IMR-90 (cell line): ENCODE measurements around the gene PPP1R9A. TPM values are rescaled to one million over a fixed set of nuclear protein-coding genes. Genes with fewer than 3 reads are reported as not detected.

Experiments
- ATAC-seq: fragments of 200-7000 bp; cut with Tn5 transposase; 2 replicates; pipeline ENCODE4 v1.9.1; 2020; ENCODE audit warnings: low read depth, mild to moderate bottlenecking, moderate library complexity
- BruUV-seq: library from RNA; stranded (reverse); fragments of 400-500 nt; replicated peaks from 2 replicates; lab custom pipeline; 2021; lab: Mats Ljungman, UMichigan
- CTCF ChIA-PET: fragments of 300-600 bp; formaldehyde crosslinking; extraction: SDS; loops from one replicate; lab custom pipeline; 2021; ENCODE audit warnings: antibody characterized with exemption; lab: Yijun Ruan, JAX
- POLR2A ChIA-PET: fragments of 300-600 bp; sonication (Branson Sonifier 250); formaldehyde crosslinking; loops from one replicate; lab custom pipeline; 2022; ENCODE audit warnings: antibody characterized with exemption; ENCODE audit not compliant: unreplicated experiment; lab: Charles Lee
- DNase-seq: peaks from one replicate; pipeline ENCODE4 v3.0.0; 2013
- H2AFZ ChIP-seq: replicated peaks from 2 replicates; pipeline ENCODE3; 2013; ENCODE audit warnings: low read length, mild to moderate bottlenecking; ENCODE audit not compliant: poor library complexity
- H2AK5ac ChIP-seq: 2 replicates; pipeline ENCODE4 v1.6.1; 2013; ENCODE audit warnings: low read depth, low read length, inconsistent platforms
- H2AK9ac ChIP-seq: replicated peaks from 2 replicates; pipeline ENCODE3; 2013; ENCODE audit warnings: mild to moderate bottlenecking, low read depth, low read length, moderate library complexity; ENCODE audit not compliant: poor library complexity
- H2BK120ac ChIP-seq: 2 replicates; pipeline ENCODE4 v1.6.1; 2013; ENCODE audit warnings: low read depth, low read length, inconsistent platforms
- H2BK15ac ChIP-seq: 3 replicates; pipeline ENCODE4 v1.6.1; 2013; ENCODE audit warnings: low read depth, low read length, inconsistent platforms
- H2BK20ac ChIP-seq: 2 replicates; pipeline ENCODE4 v1.6.1; 2013; ENCODE audit warnings: low read depth, mild to moderate bottlenecking, inconsistent platforms, low read length, moderate library complexity
- H2BK5ac ChIP-seq: 2 replicates; pipeline ENCODE4 v1.6.1; 2013; ENCODE audit warnings: mild to moderate bottlenecking, low read depth, low read length, inconsistent platforms; ENCODE audit not compliant: poor library complexity, severe bottlenecking
- H3K14ac ChIP-seq: replicated peaks from 2 replicates; pipeline ENCODE4 v1.6.1; 2013; ENCODE audit warnings: low read depth, low read length, inconsistent platforms
- H3K18ac ChIP-seq: 2 replicates; pipeline ENCODE4 v1.6.1; 2013; ENCODE audit warnings: low read depth, low read length, control low read depth
- H3K23ac ChIP-seq: 2 replicates; pipeline ENCODE4 v1.6.1; 2013; ENCODE audit warnings: low read depth, low read length, inconsistent platforms
- H3K27ac ChIP-seq: 2 replicates; pipeline ENCODE4 v1.5.1; 2013; ENCODE audit warnings: mild to moderate bottlenecking, control low read depth, low read length; ENCODE audit not compliant: insufficient read depth
- H3K27me3 ChIP-seq: 2 replicates; pipeline ENCODE4 v1.6.1; 2013; ENCODE audit warnings: low read length; ENCODE audit not compliant: control insufficient read depth, insufficient read depth
- H3K36me3 ChIP-seq: 2 replicates; pipeline ENCODE4 v1.6.1; 2013; ENCODE audit warnings: low read length, mixed read lengths; ENCODE audit not compliant: control insufficient read depth, insufficient read depth
- H3K4ac ChIP-seq: 2 replicates; pipeline ENCODE4 v1.6.1; 2013; ENCODE audit warnings: low read depth, low read length, inconsistent platforms
- H3K4me1 ChIP-seq: 2 replicates; pipeline ENCODE4 v1.6.1; 2013; ENCODE audit warnings: low read length, mixed read lengths; ENCODE audit not compliant: control insufficient read depth, insufficient read depth
- H3K4me2 ChIP-seq: 2 replicates; pipeline ENCODE4 v1.6.1; 2013; ENCODE audit warnings: low read depth, mild to moderate bottlenecking, control low read depth, low read length, moderate library complexity
- H3K4me3 ChIP-seq: 2 replicates; pipeline ENCODE4 v1.5.1; 2013; ENCODE audit warnings: low read depth, mild to moderate bottlenecking, control low read depth, low read length, moderate library complexity; ENCODE audit not compliant: insufficient read depth
- H3K56ac ChIP-seq: 2 replicates; pipeline ENCODE4 v1.6.1; 2013; ENCODE audit warnings: low read length, inconsistent platforms; ENCODE audit not compliant: insufficient read depth; ENCODE audit errors: extremely low read depth
- H3K79me1 ChIP-seq, 2 experiments: 2 replicates each; pipeline ENCODE4 v1.6.1; 2013; ENCODE audit warnings: low read length in 2 of 2, inconsistent platforms in 1 of 2, low read depth in 1 of 2
- H3K9ac ChIP-seq: 2 replicates; pipeline ENCODE4 v1.6.1; 2013; ENCODE audit warnings: low read depth, low read length, control low read depth
- H3K9me1 ChIP-seq: 2 replicates; pipeline ENCODE4 v1.6.1; 2013; ENCODE audit warnings: low read length, inconsistent platforms; ENCODE audit not compliant: insufficient read depth
- H3K9me3 ChIP-seq: 2 replicates; pipeline ENCODE4 v1.6.1; 2013; ENCODE audit warnings: low read length; ENCODE audit not compliant: control insufficient read depth, insufficient read depth
- H4K20me1 ChIP-seq: 2 replicates; pipeline ENCODE4 v1.6.1; 2013; ENCODE audit warnings: low read length, inconsistent platforms; ENCODE audit not compliant: insufficient read depth
- H4K5ac ChIP-seq: 2 replicates; pipeline ENCODE4 v1.6.1; 2013; ENCODE audit warnings: mild to moderate bottlenecking, low read depth, low read length, control low read depth
- H4K8ac ChIP-seq, 2 experiments: 2 replicates each; pipeline ENCODE4 v1.6.1; 2013; ENCODE audit warnings: low read depth in 2 of 2, low read length in 2 of 2, control low read depth in 1 of 2, inconsistent platforms in 1 of 2
- H4K91ac ChIP-seq: 2 replicates; pipeline ENCODE4 v1.6.1; 2013; ENCODE audit warnings: low read depth, low read length, inconsistent platforms; ENCODE audit not compliant: insufficient read depth
- BHLHE40 ChIP-seq: fragments of 150-350 bp; IDR thresholded peaks from 2 replicates; pipeline ENCODE4 v1.6.1; 2016; ENCODE audit warnings: mild to moderate bottlenecking, low read depth, low read length
- CEBPB ChIP-seq: IDR thresholded peaks from 2 replicates; pipeline ENCODE4 v1.6.1; 2012; ENCODE audit warnings: low read depth, low read length, improper control_type of control experiment
- CHD1 ChIP-seq: IDR thresholded peaks from 2 replicates; pipeline ENCODE4 v1.6.1; 2012; ENCODE audit warnings: low read depth, low read length, improper control_type of control experiment
- CTCF ChIP-seq: conservative IDR thresholded peaks from 2 replicates; pipeline ENCODE4 v1.5.1; 2012; ENCODE audit warnings: mild to moderate bottlenecking, low read depth, low read length, improper control_type of control experiment
- ELK1 ChIP-seq: fragments of 150-350 bp; IDR thresholded peaks from 2 replicates; pipeline ENCODE4 v1.6.1; 2016; ENCODE audit warnings: low read depth, mild to moderate bottlenecking, low read length, moderate library complexity, borderline replicate concordance
- FOS ChIP-seq: fragments of 150-350 bp; IDR thresholded peaks from 2 replicates; pipeline ENCODE4 v1.6.1; 2016; ENCODE audit warnings: low read depth, low read length
- MAFK ChIP-seq: IDR thresholded peaks from 2 replicates; pipeline ENCODE4 v1.6.1; 2012; ENCODE audit warnings: low read depth, low read length, improper control_type of control experiment
- MAZ ChIP-seq: IDR thresholded peaks from 2 replicates; pipeline ENCODE4 v1.6.1; 2012; ENCODE audit warnings: low read depth, mild to moderate bottlenecking, low read length, improper control_type of control experiment, moderate library complexity, borderline replicate concordance
- MXI1 ChIP-seq: IDR thresholded peaks from 2 replicates; pipeline ENCODE4 v1.6.1; 2012; ENCODE audit warnings: low read depth, mild to moderate bottlenecking, low read length, moderate library complexity, borderline replicate concordance
- NFE2L2 ChIP-seq: fragments of 150-350 bp; IDR thresholded peaks from 2 replicates; pipeline ENCODE4 v1.6.1; 2016; ENCODE audit warnings: low read depth, mild to moderate bottlenecking, low read length
- POLR2A ChIP-seq: IDR thresholded peaks from 2 replicates; pipeline ENCODE4 v1.6.1; 2012; ENCODE audit warnings: mild to moderate bottlenecking, low read depth, low read length
- RAD21 ChIP-seq: IDR thresholded peaks from 2 replicates; pipeline ENCODE4 v1.6.1; 2012; ENCODE audit warnings: low read length, improper control_type of control experiment
- RCOR1 ChIP-seq: IDR thresholded peaks from 2 replicates; pipeline ENCODE4 v1.6.1; 2012; ENCODE audit warnings: mild to moderate bottlenecking, low read length, improper control_type of control experiment; ENCODE audit not compliant: insufficient replicate concordance
- RFX5 ChIP-seq: IDR thresholded peaks from 2 replicates; pipeline ENCODE4 v1.8.0; 2012; ENCODE audit warnings: low read depth, mild to moderate bottlenecking, low read length, moderate library complexity
- SMC3 ChIP-seq: fragments of 150-350 bp; IDR thresholded peaks from 2 replicates; pipeline ENCODE4 v1.6.1; 2016; ENCODE audit warnings: low read depth, mild to moderate bottlenecking, antibody characterized with exemption, low read length, moderate library complexity
- USF2 ChIP-seq: fragments of 150-350 bp; IDR thresholded peaks from 2 replicates; pipeline ENCODE4 v1.6.1; 2017; ENCODE audit warnings: mild to moderate bottlenecking, antibody characterized with exemption, low read length, low read depth
- WGBS, 2 experiments: methylation state at CpG; one replicate each; pipeline versions ENCODE4 v1.1.5 to v1.1.7; 2013; ENCODE audit warnings: missing lambda C conversion rate in 2 of 2; ENCODE audit not compliant: insufficient read length in 1 of 2; ENCODE audit errors: extremely low coverage in 2 of 2; 5-methylcytosine and 5-hydroxymethylcytosine counted together
- dilution Hi-C: fragments of 300-500 bp; cut with HindIII; formaldehyde crosslinking; loops from one replicate; pipeline ENCODE4 v1.14.3; 2018; ENCODE audit warnings: low sequenced_read_pairs; ENCODE audit not compliant: unreplicated experiment
- in situ Hi-C: fragments of 300-500 bp; cut with MboI; formaldehyde crosslinking; loops from 3 replicates; pipeline ENCODE4 v1.14.3; 2019; ENCODE audit warnings: low sequenced_read_pairs, inconsistent platforms, mixed read lengths
- intact Hi-C: fragments of 100-400 bp; cut with micrococcal nuclease; formaldehyde crosslinking; loops from 2 replicates; pipeline ENCODE4 v1.10.0; 2022
- polyA plus RNA-seq, 3 experiments: library from polyadenylated mRNA; depleted of rRNA; stranded (reverse); fragments of >200 nt; gene quantifications; 2 replicates each; pipeline ENCODE4 v1.2.3, GENCODE V29; 2012; ENCODE audit warnings: low replicate concordance in 1 of 3
- total RNA-seq: library from RNA; depleted of rRNA; stranded (reverse); fragments of >200 nt; gene quantifications from 2 replicates; pipeline ENCODE4 v1.2.3, GENCODE V29; 2012

The PPP1R9A gene
- total and polyA plus RNA-seq, 2 of the 4 experiments (the other 2 are of a cell fraction) = not detected

- Histone ChIP-seq H2BK120ac (no peak overlapping the region), H3K9ac (no peak overlapping the region), H3K4me3 (no peak overlapping the region), H3K79me1 (no peaks in the 10 kb centered on the region), H4K20me1 (no peaks in the 10 kb centered on the region), H3K4ac (no peak overlapping the region), H2BK20ac (no peak overlapping the region), H3K18ac (no peak overlapping the region), H3K9me3 (no peaks in the 10 kb centered on the region), H4K5ac (no peak overlapping the region), H3K27me3 (no peaks in the 10 kb centered on the region), H3K4me1 (no peaks in the 10 kb centered on the region), H3K9me1 (no peaks in the 10 kb centered on the region), H3K36me3 (no peaks in the 10 kb centered on the region), H2BK15ac (no peak overlapping the region), H2BK5ac (no peak overlapping the region), H3K23ac (no peak overlapping the region), H3K27ac (no peak overlapping the region), H2AK5ac (no peak overlapping the region), H3K4me2 (no peak overlapping the region), H3K14ac (no peak overlapping the region), H4K8ac (no peak overlapping the region), H2AFZ (no peak overlapping the region), H2AK9ac (no peak overlapping the region), H4K91ac (no peak overlapping the region), H3K56ac (no peak overlapping the region)
- dilution Hi-C loops (no loop called here), intact Hi-C loops (no loop called here), in situ Hi-C loops (no loop called here)
- CTCF ChIA-PET = no interaction called here
- TF ChIP-seq MAFK (no peak), CTCF (no peak), CEBPB (no peak), MAZ (no peak), FOS (no peak), RCOR1 (no peak), MXI1 (no peak), BHLHE40 (no peak), RAD21 (no peak), RFX5 (no peak), CHD1 (no peak), SMC3 (no peak), POLR2A (no peak), USF2 (no peak), ELK1 (no peak), NFE2L2 (no peak)
- POLR2A ChIA-PET = no interaction called here
- DNase-seq (no peak), ATAC-seq (no peak)
- no CpG with 5 or more reads among the region's 3 CpGs for WGBS, 2 experiments
- no TSS peak for BruUV-seq
Measured at GRCh38 chr7:95342029-95342428, 434.6 kb downstream of the PPP1R9A start.
